H1 (cell line): ENCODE results near the gene UCKL1. TPM values are rescaled to one million over a fixed set of nuclear protein-coding genes. Genes with fewer than 3 reads are reported as not detected.

Source experiments
- CTCF ChIA-PET: fragments of 300-600 bp; sonication (Branson Sonifier 250); formaldehyde crosslinking; loops from one replicate; lab custom pipeline; 2021; ENCODE audit not compliant: partially characterized antibody; lab: Charles Lee
- POLR2A ChIA-PET: fragments of 300-600 bp; sonication (Branson Sonifier 250); formaldehyde crosslinking; loops from one replicate; lab custom pipeline; 2021; ENCODE audit warnings: inconsistent platforms; ENCODE audit not compliant: partially characterized antibody; lab: Charles Lee
- DNase-seq, 2 experiments: peaks; one replicate each; pipeline versions ENCODE4 v3.0.0 to v3.0.0-alpha.2; 2010 to 2022; ENCODE audit warnings: low spot score in 2 of 2, low read depth in 1 of 2, mixed read lengths in 1 of 2
- FAIRE-seq: peaks from 2 replicates; lab custom pipeline; 2011; peaks lifted over from hg19 to GRCh38; lab: Jason Lieb, UNC
- H2AFZ ChIP-seq: 2 replicates; pipeline ENCODE4 v1.8.1; 2012; ENCODE audit warnings: low read length, inconsistent platforms
- H2AK5ac ChIP-seq: 2 replicates; pipeline ENCODE4 v1.6.1; 2013; ENCODE audit warnings: low read depth, low read length
- H2BK120ac ChIP-seq: replicated peaks from 2 replicates; pipeline ENCODE3; 2013; ENCODE audit warnings: low read depth, low read length, inconsistent platforms
- H2BK12ac ChIP-seq: 2 replicates; pipeline ENCODE4 v1.6.1; 2013; ENCODE audit warnings: low read depth, low read length
- H2BK15ac ChIP-seq: 2 replicates; pipeline ENCODE4 v1.6.1; 2013; ENCODE audit warnings: low read length
- H2BK20ac ChIP-seq: 2 replicates; pipeline ENCODE4 v1.6.1; 2013; ENCODE audit warnings: low read length
- H2BK5ac ChIP-seq: 2 replicates; pipeline ENCODE4 v1.6.1; 2013; ENCODE audit warnings: low read depth, low read length
- H3K14ac ChIP-seq: 2 replicates; pipeline ENCODE4 v1.6.1; 2013; ENCODE audit warnings: inconsistent platforms; ENCODE audit not compliant: insufficient read length
- H3K18ac ChIP-seq: 2 replicates; pipeline ENCODE4 v1.6.1; 2013; ENCODE audit warnings: low read length; ENCODE audit errors: extremely low read depth
- H3K23ac ChIP-seq: 2 replicates; pipeline ENCODE4 v1.6.1; 2013; ENCODE audit warnings: inconsistent platforms; ENCODE audit not compliant: insufficient read length
- H3K23me2 ChIP-seq: 2 replicates; pipeline ENCODE4 v1.6.1; 2013; ENCODE audit warnings: low read depth, low read length
- H3K27ac ChIP-seq: 2 replicates; pipeline ENCODE4 v1.6.1; 2011; ENCODE audit warnings: low read depth, low read length, inconsistent platforms
- H3K27me3 ChIP-seq, 4 experiments: replicated peaks in 1 of 4; 1 replicate in 1 of 4; 2 replicates in 3 of 4; pipeline versions ENCODE4 v1.6.1 to v1.8.1; 2011 to 2013; ENCODE audit warnings: low read length in 3 of 4, mild to moderate bottlenecking in 3 of 4, inconsistent platforms in 2 of 4, mixed read lengths in 2 of 4, moderate library complexity in 1 of 4; ENCODE audit not compliant: control insufficient read depth in 3 of 4, insufficient read depth in 3 of 4; ENCODE audit errors: extremely low read depth in 1 of 4
- H3K36me3 ChIP-seq, 4 experiments: 2 replicates each; pipeline versions ENCODE4 v1.6.1 to v1.8.1; 2011 to 2013; ENCODE audit warnings: mild to moderate bottlenecking in 4 of 4, low read length in 3 of 4, moderate library complexity in 2 of 4, control low read depth in 1 of 4, inconsistent platforms in 1 of 4; ENCODE audit not compliant: insufficient read depth in 4 of 4, control insufficient read depth in 2 of 4
- H3K4ac ChIP-seq: replicated peaks from 2 replicates; pipeline ENCODE3; 2013; ENCODE audit warnings: low read length, low read depth, mixed read lengths, inconsistent platforms; ENCODE audit not compliant: insufficient read length
- H3K4me1 ChIP-seq, 4 experiments: replicated peaks in 1 of 4; 1 replicate in 1 of 4; 2 replicates in 3 of 4; pipeline versions ENCODE4 v1.6.1 to v1.8.1; 2011 to 2013; ENCODE audit warnings: low read length in 3 of 4, inconsistent platforms in 2 of 4, mixed read lengths in 1 of 4; ENCODE audit not compliant: insufficient read depth in 4 of 4, control insufficient read depth in 3 of 4
- H3K4me2 ChIP-seq, 2 experiments: 2 replicates each; pipeline versions ENCODE4 v1.6.1 to v1.8.1; 2011 to 2013; ENCODE audit warnings: low read depth in 2 of 2, low read length in 2 of 2, control low read depth in 1 of 2, inconsistent platforms in 1 of 2, mild to moderate bottlenecking in 1 of 2; ENCODE audit not compliant: insufficient read depth in 1 of 2
- H3K4me3 ChIP-seq, 4 experiments: fragments of 200-600, 300-600 bp in 1 of 4; sonication (generic), shearing (Covaris generic), sonication (Bioruptor Twin) in 1 of 4; 2 replicates each; pipeline versions ENCODE4 v1.5.1 to v1.8.1; 2011 to 2016; ENCODE audit warnings: low read length in 4 of 4, low read depth in 3 of 4, control low read depth in 2 of 4, inconsistent platforms in 2 of 4, mild to moderate bottlenecking in 2 of 4, mixed read lengths in 1 of 4, moderate library complexity in 1 of 4; ENCODE audit not compliant: insufficient read depth in 2 of 4; ENCODE audit errors: extremely low read depth in 1 of 4
- H3K56ac ChIP-seq: replicated peaks from 2 replicates; pipeline ENCODE3; 2013; ENCODE audit warnings: low read depth, mild to moderate bottlenecking, mixed read lengths, low read length, inconsistent platforms; ENCODE audit not compliant: insufficient read length
- H3K79me1 ChIP-seq: 2 replicates; pipeline ENCODE4 v1.6.1; 2013; ENCODE audit warnings: low read depth, low read length, control low read depth
- H3K79me2 ChIP-seq, 2 experiments: 2 replicates each; pipeline versions ENCODE4 v1.6.1 to v1.8.1; 2012 to 2013; ENCODE audit warnings: low read length in 2 of 2, mild to moderate bottlenecking in 2 of 2, inconsistent platforms in 1 of 2; ENCODE audit not compliant: insufficient read depth in 2 of 2, control insufficient read depth in 1 of 2
- H3K9ac ChIP-seq, 4 experiments: replicated peaks in 1 of 4; 1 replicate in 1 of 4; 2 replicates in 3 of 4; pipeline versions ENCODE4 v1.6.1 to v1.8.1; 2011 to 2013; ENCODE audit warnings: low read depth in 3 of 4, low read length in 3 of 4, control low read depth in 2 of 4, mild to moderate bottlenecking in 2 of 4, moderate library complexity in 2 of 4, inconsistent platforms in 1 of 4; ENCODE audit errors: extremely low read depth in 1 of 4
- H3K9me3 ChIP-seq, 2 experiments: 2 replicates each; pipeline versions ENCODE4 v1.6.1 to v1.8.1; 2012 to 2013; ENCODE audit warnings: mild to moderate bottlenecking in 2 of 2, moderate library complexity in 2 of 2, control low read depth in 1 of 2, inconsistent platforms in 1 of 2, low read depth in 1 of 2, low read length in 1 of 2, mixed read lengths in 1 of 2; ENCODE audit not compliant: insufficient read depth in 2 of 2
- H4K20me1 ChIP-seq, 2 experiments: replicated peaks in 1 of 2; 2 replicates each; pipeline versions ENCODE3 to v1.8.1; 2011 to 2013; ENCODE audit warnings: inconsistent platforms in 2 of 2, low read length in 2 of 2, mild to moderate bottlenecking in 1 of 2; ENCODE audit not compliant: insufficient read depth in 2 of 2, control insufficient read depth in 1 of 2
- H4K5ac ChIP-seq: 2 replicates; pipeline ENCODE4 v1.6.1; 2013; ENCODE audit warnings: low read length, low read depth, mixed read lengths, inconsistent platforms; ENCODE audit not compliant: insufficient read length
- H4K8ac ChIP-seq: 2 replicates; pipeline ENCODE4 v1.8.0; 2013; ENCODE audit warnings: mild to moderate bottlenecking, moderate library complexity, low read length, inconsistent platforms; ENCODE audit not compliant: insufficient read depth; ENCODE audit errors: extremely low read depth
- H4K91ac ChIP-seq: replicated peaks from 2 replicates; pipeline ENCODE3; 2013; ENCODE audit warnings: low read length, mixed read lengths, inconsistent platforms; ENCODE audit not compliant: insufficient read length
- CTBP2 ChIP-seq: IDR thresholded peaks from 2 replicates; pipeline ENCODE4 v1.7.0; 2011; ENCODE audit warnings: borderline replicate concordance, mild to moderate bottlenecking, moderate library complexity, mixed read lengths, low read length; ENCODE audit not compliant: insufficient read depth, insufficient read length
- EP300 ChIP-seq, 2 experiments: IDR thresholded peaks; 1 replicate in 1 of 2; 2 replicates in 1 of 2; pipeline ENCODE4 v1.6.1; 2011 to 2012; ENCODE audit warnings: low read depth in 2 of 2, low read length in 2 of 2, mild to moderate bottlenecking in 2 of 2, borderline replicate concordance in 1 of 2, inconsistent platforms in 1 of 2, moderate library complexity in 1 of 2
- SRF ChIP-seq: IDR thresholded peaks from 2 replicates; pipeline ENCODE4 v1.6.1; 2011; ENCODE audit warnings: mild to moderate bottlenecking, low read depth, low read length, moderate library complexity
- TAF7 ChIP-seq: optimal IDR thresholded peaks from 2 replicates; pipeline ENCODE3; 2011; ENCODE audit warnings: low read depth, mild to moderate bottlenecking, inconsistent platforms, low read length, moderate library complexity, borderline replicate concordance
- TCF12 ChIP-seq: IDR thresholded peaks from 2 replicates; pipeline ENCODE4 v1.6.1; 2011; ENCODE audit warnings: low read depth, mild to moderate bottlenecking, low read length
- WGBS, 2 experiments: shearing (Covaris generic) in 1 of 2; methylation state at CpG; one replicate each; pipeline versions ENCODE4 v1.1.6 to v1.1.7; 2013 to 2015; ENCODE audit warnings: low lambda C conversion rate in 2 of 2, mixed read lengths in 2 of 2, inconsistent platforms in 1 of 2, low coverage in 1 of 2, missing lambda C conversion rate in 1 of 2; ENCODE audit not compliant: insufficient replicate concordance in 2 of 2, insufficient coverage in 1 of 2, insufficient read length in 1 of 2; ENCODE audit errors: extremely low coverage in 1 of 2, missing lambda C conversion rate in 1 of 2; 5-methylcytosine and 5-hydroxymethylcytosine counted together
- polyA plus RNA-seq, 7 experiments: library from polyadenylated mRNA; depleted of rRNA in 3 of 7; stranded (reverse) in 5 of 7; unstranded in 2 of 7; fragments of >200 nt in 5 of 7; fragments of 200-250 nt in 2 of 7; gene quantifications; 1 replicate in 5 of 7; 2 replicates in 1 of 7; 4 replicates in 1 of 7; pipeline versions ENCODE4 v1.2.1 to v1.2.3, GENCODE V29; 2011 to 2013; ENCODE audit warnings: missing spikeins in 2 of 7, mixed read lengths in 2 of 7
- total RNA-seq: library from RNA; stranded (reverse); fragmentation: NEBNext Ultra II Directional; extraction: Animal tissue kit (Norgen Biotek cat#: 25700); gene quantifications from 2 replicates; pipeline ENCODE4 v1.2.1, GENCODE V29; 2021

UCKL1 gene
- total and polyA plus RNA-seq, 2 of the 8 experiments (the other 6 are each of a cell fraction or from before 2014, with no cell fraction given): 36.5 to 91.2 TPM

GRCh38 chr20:63947638-63948456, 8.4 kb downstream of the UCKL1 start:
- H3K36me3 ChIP-seq: peaks cover 3 to 21% (median 13%) of the 10 kb centered on the region in 4 experiments; a peak in 5 of 8 replicates
- H3K27me3 ChIP-seq: no peaks in the 10 kb centered on the region
- DNase-seq (no peak), FAIRE-seq (no peak)
- peaks cover 4 to 62% of the 10 kb centered on the region in 2 experiments; a peak in 3 of 4 replicates for H3K79me2 ChIP-seq
- H3K4ac ChIP-seq: no peak overlapping the region
- no peak overlapping the region for H2BK20ac ChIP-seq
- H4K91ac ChIP-seq: no peak overlapping the region
- no peaks in the 10 kb centered on the region for H3K9me3 ChIP-seq
- H2AK5ac ChIP-seq: no peak overlapping the region
- H3K14ac ChIP-seq: no peak overlapping the region
- peaks cover 0 to 25% (median 18%) of the 10 kb centered on the region in 4 experiments; a peak in 6 of 7 replicates for H3K4me1 ChIP-seq
- peaks cover 27% of the 10 kb centered on the region for H3K79me1 ChIP-seq
- ChIA-PET CTCF (no interaction called here), POLR2A (interaction anchor here (1.0 kb wide), 1 partner anchor 419 kb away, joined by 3 read pairs; no protein-coding TSS in a partner anchor)
- H3K23ac ChIP-seq: no peak overlapping the region
- H2BK12ac ChIP-seq: no peak overlapping the region
- 88% methylated on average over 25 of the region's 27 CpGs; no CpG with 5 or more reads in 1 of the 2 experiments for WGBS, 2 experiments
- peaks cover 31 to 48% of the 10 kb centered on the region in 2 experiments for H4K20me1 ChIP-seq
- no peak overlapping the region for H3K9ac ChIP-seq
- no peak overlapping the region for H2AFZ ChIP-seq
- no peak overlapping the region for H2BK120ac ChIP-seq
- H4K5ac ChIP-seq: no peak overlapping the region
- H3K4me2 ChIP-seq: no peak overlapping the region; a peak in 1 of 4 replicates
- H3K23me2 ChIP-seq: no peaks in the 10 kb centered on the region
- no peak overlapping the region for H3K4me3 ChIP-seq
- H4K8ac ChIP-seq: peak overlapping the region; percentile 57; the same call in 1 of the 2 replicates
- no peak overlapping the region for H3K18ac ChIP-seq
- H2BK5ac ChIP-seq: no peak overlapping the region
- H3K56ac ChIP-seq: no peak overlapping the region
- no peak overlapping the region for H2BK15ac ChIP-seq
- H3K27ac ChIP-seq: no peak overlapping the region
- TF ChIP-seq EP300 (IDR thresholded peaks at IDR 0.05; ENCODE audit: borderline replicate concordance in 1 of 2, low read depth in 2 of 2, low read length in 2 of 2) (no peak), TAF7 (no peak), CTBP2 (no peak), SRF (no peak), TCF12 (no peak)
